DND-41 (cell line): ENCODE measurements around the gene DHX57.

Experiments
- ATAC-seq: fragments of 200-7000 bp; cut with Tn5 transposase; 3 replicates; pipeline ENCODE4 v1.9.1; 2021; ENCODE audit warnings: low read depth; ENCODE audit not compliant: insufficient read depth
- DNase-seq: peaks from one replicate; pipeline ENCODE4 v3.0.0-alpha.2; 2020
- H2AFZ ChIP-seq: 2 replicates; pipeline ENCODE4 v1.6.0; 2012; ENCODE audit warnings: low read depth, low read length
- H3K27ac ChIP-seq: 2 replicates; pipeline ENCODE4 v1.5.1; 2012; ENCODE audit warnings: low read length, inconsistent platforms
- H3K27me3 ChIP-seq: fragments of 200-600 bp; sonication (generic); 2 replicates; pipeline ENCODE4 v1.6.0; 2012; ENCODE audit warnings: low read length, mild to moderate bottlenecking, inconsistent platforms; ENCODE audit not compliant: insufficient read depth, poor library complexity
- H3K36me3 ChIP-seq: 2 replicates; pipeline ENCODE4 v1.5.1; 2012; ENCODE audit warnings: low read length, inconsistent platforms; ENCODE audit not compliant: insufficient read depth
- H3K4me1 ChIP-seq: 2 replicates; pipeline ENCODE4 v1.5.1; 2012; ENCODE audit warnings: mild to moderate bottlenecking, low read length; ENCODE audit not compliant: insufficient read depth
- H3K4me2 ChIP-seq: 2 replicates; pipeline ENCODE4 v1.6.0; 2012; ENCODE audit warnings: mild to moderate bottlenecking, moderate library complexity, low read length, inconsistent platforms; ENCODE audit not compliant: insufficient read depth
- H3K4me3 ChIP-seq, 2 experiments: fragments of 200-600 bp in 1 of 2; shearing (Covaris generic) in 1 of 2; 2 replicates each; pipeline ENCODE4 v1.5.1; 2012 to 2016; ENCODE audit warnings: inconsistent platforms in 2 of 2, low read length in 2 of 2, mild to moderate bottlenecking in 2 of 2, low read depth in 1 of 2, moderate library complexity in 1 of 2
- H3K79me2 ChIP-seq: 2 replicates; pipeline ENCODE4 v1.6.0; 2012; ENCODE audit warnings: low read length, inconsistent platforms; ENCODE audit not compliant: insufficient read depth
- H3K9ac ChIP-seq: 2 replicates; pipeline ENCODE4 v1.6.0; 2012; ENCODE audit warnings: low read depth, mild to moderate bottlenecking, inconsistent platforms, low read length, moderate library complexity
- H3K9me3 ChIP-seq: 2 replicates; pipeline ENCODE4 v1.5.1; 2012; ENCODE audit warnings: low read length, moderate library complexity, mild to moderate bottlenecking, inconsistent platforms; ENCODE audit not compliant: insufficient read depth, severe bottlenecking
- H4K20me1 ChIP-seq: 2 replicates; pipeline ENCODE4 v1.6.0; 2012; ENCODE audit warnings: low read length; ENCODE audit not compliant: insufficient read depth
- CTCF ChIP-seq: IDR thresholded peaks from 2 replicates; pipeline ENCODE4 v1.5.1; 2012; ENCODE audit warnings: borderline replicate concordance, low read length, moderate library complexity, mild to moderate bottlenecking; ENCODE audit not compliant: poor library complexity, severe bottlenecking; ENCODE audit errors: extremely low read depth
- EZH2 ChIP-seq: IDR thresholded peaks from 3 replicates; pipeline ENCODE4 v1.6.1; 2012; ENCODE audit warnings: borderline replicate concordance, low read depth, mild to moderate bottlenecking, moderate library complexity, low read length, inconsistent platforms; ENCODE audit not compliant: severe bottlenecking

The DHX57 gene

DNA sequence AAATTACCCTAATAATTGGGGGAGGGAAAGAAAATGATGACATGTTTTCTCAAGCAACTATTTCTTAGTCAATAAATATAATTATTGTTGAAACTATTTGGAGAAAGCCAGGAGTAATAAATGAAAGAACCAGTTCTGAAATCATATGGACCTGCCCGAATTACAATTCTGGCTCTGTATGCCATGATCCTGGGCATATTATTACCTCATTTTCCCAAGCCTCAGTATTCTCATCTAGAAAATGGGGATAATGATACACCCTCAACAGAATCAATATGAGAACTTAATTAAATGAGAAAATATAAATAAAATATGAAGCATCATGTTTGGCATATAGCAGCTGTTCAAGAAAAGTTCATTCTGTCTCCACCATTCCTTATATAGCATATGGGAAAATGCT, 36.9 kb upstream of the DHX57 start:
- DNase-seq = no peak
- Histone ChIP-seq H2AFZ (no peak overlapping the region), H3K9ac (no peak overlapping the region), H4K20me1 (no peaks in the 10 kb centered on the region), H3K27me3 (no peaks in the 10 kb centered on the region), H3K9me3 (no peaks in the 10 kb centered on the region), H3K4me1 (no peaks in the 10 kb centered on the region), H3K4me2 (no peak overlapping the region), H3K79me2 (no peaks in the 10 kb centered on the region), H3K27ac (no peak overlapping the region), H3K36me3 (no peaks in the 10 kb centered on the region), H3K4me3 (no peak overlapping the region)
- no peak for ATAC-seq
- no peak for TF ChIP-seq CTCF
- no peak for TF ChIP-seq EZH2

DNA sequence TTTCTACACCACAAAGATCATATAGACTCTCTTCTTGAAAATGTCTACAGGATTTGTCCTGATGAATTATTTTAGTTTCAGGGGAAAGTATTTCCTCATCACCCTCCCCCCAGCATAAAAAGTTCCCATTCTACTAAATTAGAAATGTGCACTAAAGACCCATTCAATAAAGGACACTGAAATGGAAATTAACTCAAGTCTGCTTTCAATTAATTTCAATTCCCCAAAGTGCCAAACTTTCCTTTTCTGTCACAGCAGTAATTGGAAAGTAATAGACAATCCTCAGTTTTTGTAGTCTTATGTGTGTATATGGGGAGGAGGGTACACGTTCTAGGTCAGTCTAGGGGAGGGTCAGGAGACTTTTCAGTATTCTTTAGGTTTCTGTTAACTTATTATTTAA, 35.5 kb upstream of the DHX57 start:
- Histone ChIP-seq H3K4me3 (no peak overlapping the region), H3K27me3 (no peaks in the 10 kb centered on the region), H3K36me3 (no peaks in the 10 kb centered on the region), H4K20me1 (no peaks in the 10 kb centered on the region), H2AFZ (no peak overlapping the region), H3K79me2 (no peaks in the 10 kb centered on the region), H3K4me2 (no peak overlapping the region), H3K27ac (no peak overlapping the region), H3K9ac (no peak overlapping the region), H3K4me1 (no peaks in the 10 kb centered on the region), H3K9me3 (no peaks in the 10 kb centered on the region)
- no peak for DNase-seq
- no peak for ATAC-seq
- TF ChIP-seq EZH2 (no peak), CTCF (no peak)

GRCh38 chr2:38909872-38910271, 34.1 kb upstream of the DHX57 start:
- DNase-seq = no peak
- TF ChIP-seq CTCF (no peak), EZH2 (no peak)
- Histone ChIP-seq H3K4me1 (no peaks in the 10 kb centered on the region), H3K27me3 (no peaks in the 10 kb centered on the region), H4K20me1 (no peaks in the 10 kb centered on the region), H3K9ac (no peak overlapping the region), H3K9me3 (no peaks in the 10 kb centered on the region), H3K36me3 (no peaks in the 10 kb centered on the region), H3K79me2 (no peaks in the 10 kb centered on the region), H3K27ac (no peak overlapping the region), H3K4me3 (no peak overlapping the region), H3K4me2 (no peak overlapping the region), H2AFZ (no peak overlapping the region)
- ATAC-seq = no peak
